Osteocyte (in vitro differentiated cells): ENCODE measurements around the gene PNMA1. TPM values are rescaled to one million over a fixed set of nuclear protein-coding genes. Genes with fewer than 3 reads are reported as not detected.
A peak's percentile ranks its signal among the peaks of the same experiment; 100 is the strongest.

Experiments used
- DNase-seq: peaks from one replicate; pipeline ENCODE4 v3.0.0; 2021; ENCODE audit warnings: mixed read lengths; ENCODE audit not compliant: unreplicated experiment; ENCODE audit errors: extremely low spot score
- H3K27ac Mint-ChIP-seq: one replicate; pipeline ENCODE4 v1.8.0; 2021; ENCODE audit warnings: mild to moderate bottlenecking, mixed read lengths; ENCODE audit not compliant: unreplicated experiment
- H3K27me3 Mint-ChIP-seq: one replicate; pipeline ENCODE4 v1.8.0; 2021; ENCODE audit warnings: mixed read lengths; ENCODE audit not compliant: unreplicated experiment
- H3K36me3 Mint-ChIP-seq: one replicate; pipeline ENCODE4 v1.8.0; 2021; ENCODE audit warnings: mixed read lengths; ENCODE audit not compliant: unreplicated experiment
- H3K4me1 Mint-ChIP-seq: one replicate; pipeline ENCODE4 v1.8.0; 2021; ENCODE audit warnings: mixed read lengths; ENCODE audit not compliant: unreplicated experiment
- H3K4me3 Mint-ChIP-seq: one replicate; pipeline ENCODE4 v1.8.0; 2021; ENCODE audit warnings: mild to moderate bottlenecking, moderate library complexity, mixed read lengths; ENCODE audit not compliant: unreplicated experiment
- H3K9me3 Mint-ChIP-seq: one replicate; pipeline ENCODE4 v1.8.0; 2021; ENCODE audit warnings: mixed read lengths; ENCODE audit not compliant: unreplicated experiment
- CTCF ChIP-seq: fragments of 200-600 bp; sonication (generic); IDR thresholded peaks from 2 replicates; pipeline ENCODE4 v1.5.0; 2021; ENCODE audit warnings: antibody characterized with exemption, mild to moderate bottlenecking, moderate library complexity
- total RNA-seq: library from RNA; stranded (reverse); gene quantifications from 2 replicates; pipeline ENCODE4 v1.2.1, GENCODE V29; 2021

The PNMA1 gene
- total RNA-seq, 1 donor from 2014 or later: 81.4 TPM

- Mint-ChIP-seq H3K27ac (peak overlapping the region; percentile 80), H3K4me1 (peaks cover 81% of the 10 kb centered on the region), H3K9me3 (no peaks in the 10 kb centered on the region), H3K4me3 (peak overlapping the region; percentile 36), H3K36me3 (peaks cover 7% of the 10 kb centered on the region), H3K27me3 (no peaks in the 10 kb centered on the region)
- no peak for DNase-seq
- TF ChIP-seq CTCF: no peak
These were observed 28.5 kb upstream of the PNMA1 start for GRCh38 chr14:73742520-73743238.

GRCh38 chr14:73741876-73742519 lies 27.8 kb upstream of the PNMA1 start:
- TF ChIP-seq CTCF: no peak
- Mint-ChIP-seq H3K9me3 (no peaks in the 10 kb centered on the region), H3K36me3 (peaks cover 10% of the 10 kb centered on the region), H3K4me3 (peak overlapping the region; percentile 46), H3K27ac (peak overlapping the region; percentile 80), H3K27me3 (no peaks in the 10 kb centered on the region), H3K4me1 (peaks cover 76% of the 10 kb centered on the region)
- no peak for DNase-seq

- no peaks in the 10 kb centered on the region for H3K27me3 Mint-ChIP-seq
- H3K4me1 Mint-ChIP-seq: peaks cover 71% of the 10 kb centered on the region
- no peak for DNase-seq
- H3K4me3 Mint-ChIP-seq: peak overlapping the region; percentile 53
- TF ChIP-seq CTCF: no peak
- no peaks in the 10 kb centered on the region for H3K9me3 Mint-ChIP-seq
- peaks cover 15% of the 10 kb centered on the region for H3K36me3 Mint-ChIP-seq
- H3K27ac Mint-ChIP-seq: peak overlapping the region; percentile 80
These were observed 27.2 kb upstream of the PNMA1 start for GRCh38 chr14:73741386-73741875.

- H3K9me3 Mint-ChIP-seq: no peaks in the 10 kb centered on the region
- TF ChIP-seq CTCF: no peak
- peaks cover 64% of the 10 kb centered on the region for H3K4me1 Mint-ChIP-seq
- no peak for DNase-seq
- H3K4me3 Mint-ChIP-seq: peak overlapping the region; percentile 53
- peaks cover 15% of the 10 kb centered on the region for H3K36me3 Mint-ChIP-seq
- peak overlapping the region; percentile 80 for H3K27ac Mint-ChIP-seq
- H3K27me3 Mint-ChIP-seq: no peaks in the 10 kb centered on the region
These were observed 26.6 kb upstream of the PNMA1 start for GRCh38 chr14:73740618-73741326.
